RWPE1 (cell line): Measurements from ENCODE around the gene PAIP2.

Source experiments
- CTCF ChIA-PET: fragments of 350-600 bp; sonication (Branson Sonifier 250); formaldehyde crosslinking; extraction: SDS; loops from one replicate; lab custom pipeline; 2021; lab: Yijun Ruan, JAX
- POLR2A ChIA-PET: fragments of 400-600 bp; formaldehyde crosslinking; extraction: SDS; loops from one replicate; lab custom pipeline; 2020; ENCODE audit warnings: antibody characterized with exemption; ENCODE audit not compliant: low non-redundant PET; lab: Yijun Ruan, JAX
- DNase-seq: peaks from one replicate; pipeline ENCODE4 v3.0.0; 2012; ENCODE audit warnings: low spot score
- H3K27ac ChIP-seq: fragments of 450-650 bp; 2 replicates; pipeline ENCODE4 v1.5.1; 2017
- TF ChIP-seq, protein P1 (sequence below): fragments of 450-650 bp; conservative IDR thresholded peaks from 2 replicates; pipeline ENCODE4 v1.5.1; 2017; ENCODE audit warnings: low read depth, mild to moderate bottlenecking

PAIP2 gene

DNA sequence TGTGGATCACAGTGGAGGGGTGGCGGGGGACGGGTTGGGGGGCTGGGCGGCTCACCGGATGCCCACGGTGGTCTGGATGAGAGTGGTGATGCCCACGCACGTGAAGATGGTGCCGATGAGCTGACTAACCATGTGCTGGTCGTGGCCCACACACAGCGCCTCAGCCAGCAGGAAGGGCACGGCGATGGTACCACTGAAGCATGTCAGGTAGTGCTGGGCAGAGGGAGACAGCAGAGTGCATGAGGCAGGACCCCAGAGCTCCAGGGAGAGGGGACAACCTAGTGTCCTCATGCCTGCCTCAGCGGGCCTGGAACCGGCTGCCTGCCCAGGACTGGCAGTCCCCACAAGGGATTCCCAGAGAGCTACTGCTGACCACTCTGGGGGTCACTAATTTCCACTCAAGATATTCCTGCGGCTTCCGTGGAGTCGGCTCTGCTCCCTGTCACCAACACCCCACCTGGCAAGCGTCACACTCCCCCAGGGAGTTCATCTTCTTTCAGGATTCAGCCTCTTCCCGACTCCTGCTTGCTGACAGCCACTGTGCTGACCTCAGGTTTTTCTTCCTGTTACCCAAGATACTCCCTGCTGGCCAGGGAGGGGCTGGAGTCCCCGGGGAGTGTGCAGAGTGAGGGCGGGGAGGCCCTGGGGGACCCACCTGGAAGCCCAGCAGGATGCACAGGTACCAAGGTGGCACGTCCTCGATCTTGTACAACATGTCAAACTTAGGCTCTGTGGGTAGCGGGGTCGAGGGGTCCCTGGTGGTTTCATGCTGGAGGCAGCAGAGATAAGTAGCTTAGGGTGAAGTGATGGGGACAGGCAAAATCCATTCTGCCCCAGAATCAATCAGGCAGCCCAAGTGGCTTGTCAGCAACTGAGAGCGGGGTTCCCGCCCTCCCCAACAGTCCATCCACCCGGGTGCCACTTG lies 40.4 kb downstream of the PAIP2 start:
- H3K27ac ChIP-seq = peak overlapping the region; percentile 68
- CTCF ChIA-PET = no interaction called here
- DNase-seq = no peak
- TF ChIP-seq, protein P1, sequence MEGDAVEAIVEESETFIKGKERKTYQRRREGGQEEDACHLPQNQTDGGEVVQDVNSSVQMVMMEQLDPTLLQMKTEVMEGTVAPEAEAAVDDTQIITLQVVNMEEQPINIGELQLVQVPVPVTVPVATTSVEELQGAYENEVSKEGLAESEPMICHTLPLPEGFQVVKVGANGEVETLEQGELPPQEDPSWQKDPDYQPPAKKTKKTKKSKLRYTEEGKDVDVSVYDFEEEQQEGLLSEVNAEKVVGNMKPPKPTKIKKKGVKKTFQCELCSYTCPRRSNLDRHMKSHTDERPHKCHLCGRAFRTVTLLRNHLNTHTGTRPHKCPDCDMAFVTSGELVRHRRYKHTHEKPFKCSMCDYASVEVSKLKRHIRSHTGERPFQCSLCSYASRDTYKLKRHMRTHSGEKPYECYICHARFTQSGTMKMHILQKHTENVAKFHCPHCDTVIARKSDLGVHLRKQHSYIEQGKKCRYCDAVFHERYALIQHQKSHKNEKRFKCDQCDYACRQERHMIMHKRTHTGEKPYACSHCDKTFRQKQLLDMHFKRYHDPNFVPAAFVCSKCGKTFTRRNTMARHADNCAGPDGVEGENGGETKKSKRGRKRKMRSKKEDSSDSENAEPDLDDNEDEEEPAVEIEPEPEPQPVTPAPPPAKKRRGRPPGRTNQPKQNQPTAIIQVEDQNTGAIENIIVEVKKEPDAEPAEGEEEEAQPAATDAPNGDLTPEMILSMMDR = no peak
- POLR2A ChIA-PET = no interaction called here

GRCh38 chr5:139382807-139383206 lies 41.2 kb downstream of the PAIP2 start:
- peak overlapping the region; percentile 68 for H3K27ac ChIP-seq
- ChIA-PET CTCF (no interaction called here), POLR2A (no interaction called here)
- TF ChIP-seq, protein P1 = no peak
- no peak for DNase-seq

- CTCF ChIA-PET = no interaction called here
- DNase-seq = no peak
- POLR2A ChIA-PET = no interaction called here
- TF ChIP-seq, protein P1 = no peak
- peak within 1 kb of the TSS; percentile 68 for H3K27ac ChIP-seq
Measured at GRCh38 chr5:139383275-139383992, 41.8 kb downstream of the PAIP2 start, which contains the start of gene SLC23A1. TSS of gene SLC23A1 (minus strand) at chr5:139383297. CDS start at chr5:139383253, 44 bp downstream.

DNA sequence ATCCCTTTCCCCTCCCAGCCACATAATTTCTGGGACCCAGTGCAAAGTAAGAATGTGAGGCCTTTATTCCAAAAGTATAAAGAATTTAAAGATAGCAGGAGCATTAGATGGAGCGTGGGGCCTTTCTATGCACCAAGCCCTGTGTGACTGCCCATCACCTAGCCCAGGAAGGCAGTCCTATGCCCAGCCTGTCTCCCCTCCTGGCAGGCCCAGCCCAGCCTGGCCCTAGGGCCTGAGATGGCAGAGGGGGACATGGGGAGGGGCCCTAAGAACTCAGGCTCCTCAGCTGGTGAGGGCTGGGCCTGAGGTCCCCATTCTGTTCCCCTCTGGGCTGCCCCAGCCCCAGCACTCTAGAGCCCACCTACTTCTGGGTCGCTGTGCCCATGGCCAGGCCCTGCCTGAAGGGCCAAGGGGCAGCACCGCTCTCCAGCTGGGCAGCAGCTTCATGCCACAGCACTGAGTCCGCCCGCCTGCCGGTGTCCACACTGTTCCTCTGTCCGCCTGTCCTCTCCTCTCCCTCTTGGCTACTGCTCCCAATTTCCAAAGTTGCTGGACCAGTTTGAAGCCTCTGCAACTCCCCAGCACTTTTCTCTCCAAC lies 42.4 kb downstream of the PAIP2 start:
- POLR2A ChIA-PET = no interaction called here
- TF ChIP-seq, protein P1 = no peak
- peak overlapping the region; percentile 68 for H3K27ac ChIP-seq
- DNase-seq = no peak
- CTCF ChIA-PET = no interaction called here

- TF ChIP-seq, protein P1 = no peak
- ChIA-PET CTCF (interaction anchor here (0.8 kb wide), 1 partner anchor 129 kb away, joined by 3 read pairs; no protein-coding TSS in a partner anchor), POLR2A (no interaction called here)
- DNase-seq = no peak
- peak overlapping the region; percentile 68 for H3K27ac ChIP-seq
Measured at GRCh38 chr5:139384591-139385051, 43.0 kb downstream of the PAIP2 start.
